HG03442 (cell line): ENCODE data around the gene LRRFIP1.
"Not testable (repeated sequence)": the region's sequence is repeated elsewhere in the genome, so short reads cannot be mapped to it uniquely, and the experiment has no call there.

Source experiments
- ATAC-seq: cut with Tn5 transposase; IDR thresholded peaks from one replicate; pipeline ENCODE4 v1.9.1; 2021; ENCODE audit warnings: mild to moderate bottlenecking, moderate library complexity; ENCODE audit not compliant: unreplicated experiment

LRRFIP1 gene

GRCh38 chr2:237627441-237628246 lies at the start of gene LRRFIP1:
Gene LRRFIP1, plus strand, starts transcription at chr2:237627587. Its CDS starts 58 bp downstream, at chr2:237627645.
- ATAC-seq: no peak

- ATAC-seq: no peak
Observed at GRCh38 chr2:237577956-237578870, 49.2 kb upstream of the LRRFIP1 start.

GRCh38 chr2:237581326-237581725 lies 46.1 kb upstream of the LRRFIP1 start:
- ATAC-seq: no peak

GRCh38 chr2:237581751-237582746 lies 45.3 kb upstream of the LRRFIP1 start:
- no peak for ATAC-seq

- no peak for ATAC-seq
Observed at GRCh38 chr2:237583385-237584295, 43.7 kb upstream of the LRRFIP1 start.

GRCh38 chr2:237585590-237586221 lies 41.7 kb upstream of the LRRFIP1 start:
- ATAC-seq: no peak

GRCh38 chr2:237588044-237588696 lies 39.2 kb upstream of the LRRFIP1 start:
- no peak for ATAC-seq

- ATAC-seq: no peak
Observed at GRCh38 chr2:237590272-237591140, 36.9 kb upstream of the LRRFIP1 start, which contains the start of gene RAB17. Gene RAB17, minus strand, starts transcription at chr2:237590734. Its CDS starts 4,580 bp downstream, at chr2:237586154.

GRCh38 chr2:237591141-237591881 lies 36.1 kb upstream of the LRRFIP1 start:
- no peak for ATAC-seq

- ATAC-seq: no peak
Observed at GRCh38 chr2:237592425-237592980, 34.9 kb upstream of the LRRFIP1 start.

GRCh38 chr2:237593036-237593435 lies 34.4 kb upstream of the LRRFIP1 start:
- no peak for ATAC-seq

GRCh38 chr2:237593596-237594320 lies 33.6 kb upstream of the LRRFIP1 start:
- no peak for ATAC-seq

- no peak for ATAC-seq
Observed at GRCh38 chr2:237594514-237594871, 32.9 kb upstream of the LRRFIP1 start.

GRCh38 chr2:237595829-237596519 lies 31.4 kb upstream of the LRRFIP1 start:
- not testable (repeated sequence) for ATAC-seq

- ATAC-seq: no peak
Observed at GRCh38 chr2:237596520-237597195, 30.7 kb upstream of the LRRFIP1 start.
